Measurements from ENCODE around the gene CEACAM19.

GRCh38 chr19:44640518-44640917, 30.8 kb upstream of the CEACAM19 start:
- TF ChIP-seq DPF2 (CRISPR knock-in tag; IDR thresholded peaks at IDR 0.05; ENCODE audit: borderline replicate concordance, low read depth), result no peak
- no peak for TF ChIP-seq NRL (CRISPR knock-in tag; IDR thresholded peaks at IDR 0.05; ENCODE audit: borderline replicate concordance)
- no peak for TF ChIP-seq ZNF7 (CRISPR knock-in tag; IDR thresholded peaks at IDR 0.05)
- no peak for TF ChIP-seq TCF7L2 (IDR thresholded peaks at IDR 0.05; ENCODE audit: low read depth, low read length)
- TF ChIP-seq RCOR2 (CRISPR knock-in tag; IDR thresholded peaks at IDR 0.05), result no peak
- no peak for TF ChIP-seq CTCF (CRISPR knock-in tag; IDR thresholded peaks at IDR 0.05)
- no peak for TF ChIP-seq NFE2L1 (CRISPR knock-in tag; IDR thresholded peaks at IDR 0.05; ENCODE audit: borderline replicate concordance)
- TF ChIP-seq ZNF564 (CRISPR knock-in tag; IDR thresholded peaks at IDR 0.05), result no peak
- no peak for TF ChIP-seq ZBTB1 (CRISPR knock-in tag; IDR thresholded peaks at IDR 0.05; ENCODE audit: borderline replicate concordance)
- TF ChIP-seq BRCA1 (CRISPR knock-in tag; IDR thresholded peaks at IDR 0.05), result no peak
- TF ChIP-seq HDAC6 (IDR thresholded peaks at IDR 0.05; ENCODE audit: low read depth, low read length), result no peak
- TF ChIP-seq RBM39 (IDR thresholded peaks at IDR 0.05; ENCODE audit: low read depth, low read length, poor library complexity, severe bottlenecking), result no peak
